HG03520 (cell line): ENCODE data around the gene CACNB4.
"Not testable (repeated sequence)": the region's sequence is repeated elsewhere in the genome, so short reads cannot be mapped to it uniquely, and the experiment has no call there.

Experiments
- ATAC-seq: cut with Tn5 transposase; IDR thresholded peaks from one replicate; pipeline ENCODE4 v1.9.1; 2021; ENCODE audit warnings: mild to moderate bottlenecking, moderate library complexity; ENCODE audit not compliant: unreplicated experiment

Gene CACNB4

GRCh38 chr2:151907286-151908203 lies 191.3 kb downstream of the CACNB4 start:
- ATAC-seq: no peak

GRCh38 chr2:151906633-151906998 lies 192.2 kb downstream of the CACNB4 start:
- peak; percentile 21 for ATAC-seq

- ATAC-seq: peak; percentile 74
These were observed 192.7 kb downstream of the CACNB4 start for GRCh38 chr2:151905963-151906632.

- ATAC-seq: no peak
These were observed 194.0 kb downstream of the CACNB4 start for GRCh38 chr2:151904807-151905206.

GRCh38 chr2:151904021-151904420 lies 194.8 kb downstream of the CACNB4 start:
- no peak for ATAC-seq

GRCh38 chr2:151902829-151903228 lies 196.0 kb downstream of the CACNB4 start:
- ATAC-seq: no peak

- ATAC-seq: no peak
These were observed 198.5 kb downstream of the CACNB4 start for GRCh38 chr2:151900331-151900730.

- ATAC-seq: no peak
These were observed 199.7 kb downstream of the CACNB4 start for GRCh38 chr2:151899156-151899555.

- no peak for ATAC-seq
These were observed 207.2 kb downstream of the CACNB4 start for GRCh38 chr2:151891566-151892194.

GRCh38 chr2:151887164-151887563 lies 211.7 kb downstream of the CACNB4 start:
- ATAC-seq: no peak

- no peak for ATAC-seq
These were observed 212.6 kb downstream of the CACNB4 start for GRCh38 chr2:151886241-151886640.

GRCh38 chr2:151882786-151883445 lies 215.9 kb downstream of the CACNB4 start:
- ATAC-seq: no peak

GRCh38 chr2:151881342-151881741 lies 217.5 kb downstream of the CACNB4 start:
- no peak for ATAC-seq

- ATAC-seq: no peak
These were observed 218.3 kb downstream of the CACNB4 start for GRCh38 chr2:151880586-151880985.

- no peak for ATAC-seq
These were observed 219.9 kb downstream of the CACNB4 start for GRCh38 chr2:151878655-151879563.

- no peak for ATAC-seq
These were observed 220.6 kb downstream of the CACNB4 start for GRCh38 chr2:151878204-151878603.

- not testable (repeated sequence) for ATAC-seq
These were observed 223.2 kb downstream of the CACNB4 start for GRCh38 chr2:151875631-151876030.

GRCh38 chr2:151872463-151872862 lies 226.4 kb downstream of the CACNB4 start:
- ATAC-seq: no peak

GRCh38 chr2:151869291-151869690 lies 229.6 kb downstream of the CACNB4 start:
- no peak for ATAC-seq

GRCh38 chr2:151862700-151863099 lies 236.1 kb downstream of the CACNB4 start:
- ATAC-seq: peak; percentile 98
